CD4-positive, alpha-beta memory T cell (primary cell): ENCODE measurements around the gene MACROD2. TPM values are rescaled to one million over a fixed set of nuclear protein-coding genes. Genes with fewer than 3 reads are reported as not detected.
A peak's percentile ranks its signal among the peaks of the same experiment; 100 is the strongest.

ENCODE experiments used
- CTCF ChIA-PET: fragments of 350-600 bp; sonication (Branson Sonifier 250); formaldehyde crosslinking; loops from one replicate; lab custom pipeline; 2021; ENCODE audit warnings: inconsistent platforms; ENCODE audit not compliant: partially characterized antibody; lab: Charles Lee
- POLR2A ChIA-PET: fragments of 350-600 bp; sonication (Branson Sonifier 250); formaldehyde crosslinking; loops from one replicate; lab custom pipeline; 2021; ENCODE audit not compliant: partially characterized antibody; lab: Charles Lee
- DNase-seq, 5 donors: peaks; one replicate each; pipeline versions ENCODE4 v3.0.0 to v3.0.0-alpha.2; 2020 to 2022; ENCODE audit warnings: mixed read lengths in 1 of 5
- H3K27ac ChIP-seq: one replicate; pipeline ENCODE4 v1.7.0; 2013; ENCODE audit warnings: low read depth, low read length
- H3K27me3 ChIP-seq: 2 replicates; pipeline ENCODE4 v1.7.0; 2013; ENCODE audit warnings: mild to moderate bottlenecking, low read length, moderate library complexity; ENCODE audit not compliant: insufficient read depth
- H3K36me3 ChIP-seq: 2 replicates; pipeline ENCODE4 v1.7.0; 2013; ENCODE audit warnings: mild to moderate bottlenecking, low read length, moderate library complexity; ENCODE audit not compliant: insufficient read depth
- H3K4me1 ChIP-seq: 2 replicates; pipeline ENCODE4 v1.7.0; 2013; ENCODE audit warnings: mild to moderate bottlenecking, low read length, moderate library complexity; ENCODE audit not compliant: insufficient read depth
- H3K4me3 ChIP-seq, 2 donors: one replicate each; pipeline ENCODE4 v1.7.0; 2013; ENCODE audit warnings: low read length in 2 of 2, mild to moderate bottlenecking in 1 of 2
- H3K9me3 ChIP-seq, 2 donors: one replicate each; pipeline ENCODE4 v1.7.0; 2013; ENCODE audit warnings: low read length in 2 of 2, control low read depth in 1 of 2; ENCODE audit not compliant: control insufficient read depth in 1 of 2
- H3K27ac Mint-ChIP-seq, 7 donors: one replicate each; pipeline ENCODE4 v1.8.0; 2020 to 2021; ENCODE audit warnings: mixed read lengths in 7 of 7, mild to moderate bottlenecking in 6 of 7, inconsistent platforms in 3 of 7, moderate library complexity in 3 of 7
- H3K27me3 Mint-ChIP-seq, 2 donors: one replicate each; pipeline ENCODE4 v1.8.0; 2020 to 2021; ENCODE audit warnings: mixed read lengths in 2 of 2
- H3K36me3 Mint-ChIP-seq, 2 donors: one replicate each; pipeline ENCODE4 v1.8.0; 2020 to 2021; ENCODE audit warnings: mixed read lengths in 2 of 2, inconsistent platforms in 1 of 2, mild to moderate bottlenecking in 1 of 2
- H3K4me1 Mint-ChIP-seq, 4 donors: one replicate each; pipeline ENCODE4 v1.8.0; 2020 to 2021; ENCODE audit warnings: mixed read lengths in 4 of 4, mild to moderate bottlenecking in 1 of 4
- H3K4me3 Mint-ChIP-seq, 8 donors: one replicate each; pipeline ENCODE4 v1.8.0; 2020 to 2021; ENCODE audit warnings: mixed read lengths in 8 of 8, mild to moderate bottlenecking in 7 of 8, moderate library complexity in 6 of 8, inconsistent platforms in 3 of 8
- H3K9me3 Mint-ChIP-seq, 8 donors: one replicate each; pipeline ENCODE4 v1.8.0; 2020 to 2021; ENCODE audit warnings: mixed read lengths in 8 of 8, mild to moderate bottlenecking in 5 of 8, inconsistent platforms in 3 of 8, moderate library complexity in 1 of 8
- intact Hi-C: fragments of 100-400 bp; cut with micrococcal nuclease; formaldehyde crosslinking; loops from one replicate; pipeline ENCODE4 v1.15.1; 2023
- polyA plus RNA-seq, 2 donors: library from polyadenylated mRNA; unstranded; fragments of 300-500 nt; fragmentation: Illumina TruSeq; gene quantifications; one replicate each; pipeline ENCODE4 v1.2.3, GENCODE V29; 2021
- total RNA-seq, 2 experiments: library from RNA; stranded (reverse); gene quantifications; one replicate each; pipeline ENCODE4 v1.2.3, GENCODE V29; 2021

Gene MACROD2
- total and polyA plus RNA-seq, 4 experiments from 2014 or later: not detected

DNA sequence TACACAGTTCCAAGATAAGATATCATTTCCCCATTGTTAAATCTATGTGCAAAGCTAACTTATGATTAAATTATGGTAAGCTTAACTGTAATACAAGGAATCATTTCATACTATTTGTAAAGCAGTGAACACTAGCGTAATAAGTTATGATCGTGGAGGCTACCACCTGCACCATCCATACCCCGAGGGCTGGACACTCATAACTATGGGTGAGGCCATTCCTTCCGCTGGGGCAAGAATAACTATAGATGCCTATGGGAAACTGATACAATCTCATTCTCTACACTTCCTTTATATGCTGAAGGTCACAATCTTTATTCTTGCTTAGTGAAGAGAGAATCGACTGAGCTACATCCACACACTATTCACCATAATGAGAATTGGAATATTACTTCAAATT lies 1258.1 kb downstream of the MACROD2 start:
- intact Hi-C loops: no loop called here
- ChIA-PET POLR2A (no interaction called here), CTCF (no interaction called here)
- no peak overlapping the region for H3K4me3 ChIP-seq
- no peak overlapping the region for H3K27ac Mint-ChIP-seq
- H3K36me3 Mint-ChIP-seq: no peaks in the 10 kb centered on the region
- DNase-seq: no peak
- no peaks in the 10 kb centered on the region for H3K4me1 ChIP-seq
- peaks cover 0 to under 1% of the 10 kb centered on the region in 2 donors for H3K9me3 ChIP-seq
- peaks cover 2 to 14% (median 8%) of the 10 kb centered on the region in 8 donors for H3K9me3 Mint-ChIP-seq
- no peak overlapping the region for H3K27ac ChIP-seq
- no peaks in the 10 kb centered on the region for H3K27me3 Mint-ChIP-seq
- no peaks in the 10 kb centered on the region for H3K27me3 ChIP-seq
- no peaks in the 10 kb centered on the region for H3K36me3 ChIP-seq
- no peaks in the 10 kb centered on the region for H3K4me1 Mint-ChIP-seq
- H3K4me3 Mint-ChIP-seq: no peak overlapping the region

- ChIA-PET POLR2A (no interaction called here), CTCF (no interaction called here)
- Mint-ChIP-seq H3K27me3 (no peaks in the 10 kb centered on the region), H3K36me3 (no peaks in the 10 kb centered on the region), H3K9me3 (peaks cover 0 to 16% (median 5%) of the 10 kb centered on the region in 8 donors), H3K4me1 (no peaks in the 10 kb centered on the region), H3K27ac (no peak overlapping the region), H3K4me3 (no peak overlapping the region)
- H3K27ac ChIP-seq: no peak overlapping the region
- no peak for DNase-seq
- no peaks in the 10 kb centered on the region for H3K36me3 ChIP-seq
- no peak overlapping the region for H3K4me3 ChIP-seq
- H3K9me3 ChIP-seq: no peaks in the 10 kb centered on the region
- H3K4me1 ChIP-seq: no peaks in the 10 kb centered on the region
- intact Hi-C loops: no loop called here
- H3K27me3 ChIP-seq: no peaks in the 10 kb centered on the region
Measured at GRCh38 chr20:15256676-15257568, 1261.6 kb downstream of the MACROD2 start.

DNA sequence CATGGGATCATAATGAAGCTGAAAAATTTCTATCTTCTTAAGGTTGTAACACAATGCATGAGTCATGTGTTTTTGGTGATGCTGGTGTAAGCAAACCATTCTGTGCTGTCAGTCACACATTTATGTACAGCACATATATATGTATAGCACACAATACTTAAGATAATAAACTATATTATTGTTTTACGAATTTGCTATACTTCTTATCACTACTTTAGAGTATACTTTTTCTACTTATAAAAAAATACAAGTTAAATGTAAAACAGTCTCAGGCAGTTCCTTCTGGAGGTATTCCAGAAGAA lies 1262.2 kb downstream of the MACROD2 start:
- H3K4me1 ChIP-seq: no peaks in the 10 kb centered on the region
- no peak overlapping the region for H3K4me3 Mint-ChIP-seq
- H3K9me3 ChIP-seq: no peaks in the 10 kb centered on the region
- CTCF ChIA-PET: no interaction called here
- no peaks in the 10 kb centered on the region for H3K27me3 ChIP-seq
- no peaks in the 10 kb centered on the region for H3K27me3 Mint-ChIP-seq
- H3K36me3 ChIP-seq: no peaks in the 10 kb centered on the region
- DNase-seq: no peak
- no peak overlapping the region for H3K27ac ChIP-seq
- POLR2A ChIA-PET: no interaction called here
- no peaks in the 10 kb centered on the region for H3K36me3 Mint-ChIP-seq
- no peak overlapping the region for H3K27ac Mint-ChIP-seq
- no peak overlapping the region for H3K4me3 ChIP-seq
- H3K9me3 Mint-ChIP-seq: peaks cover 0 to 22% (median 4%) of the 10 kb centered on the region in 8 donors
- no peaks in the 10 kb centered on the region for H3K4me1 Mint-ChIP-seq
- intact Hi-C loops: no loop called here

GRCh38 chr20:15265581-15266309 lies 1270.4 kb downstream of the MACROD2 start:
- no peaks in the 10 kb centered on the region for H3K4me1 Mint-ChIP-seq
- Histone ChIP-seq H3K27ac (no peak overlapping the region), H3K9me3 (no peaks in the 10 kb centered on the region), H3K36me3 (no peaks in the 10 kb centered on the region), H3K27me3 (no peaks in the 10 kb centered on the region), H3K4me3 (no peak overlapping the region), H3K4me1 (no peaks in the 10 kb centered on the region)
- H3K27me3 Mint-ChIP-seq: no peaks in the 10 kb centered on the region
- H3K4me3 Mint-ChIP-seq: no peak overlapping the region
- ChIA-PET CTCF (no interaction called here), POLR2A (no interaction called here)
- intact Hi-C loops: no loop called here
- no peak for DNase-seq
- H3K9me3 Mint-ChIP-seq: peaks cover 2 to 33% (median 8%) of the 10 kb centered on the region in 8 donors
- H3K27ac Mint-ChIP-seq: no peak overlapping the region
- H3K36me3 Mint-ChIP-seq: no peaks in the 10 kb centered on the region

DNA sequence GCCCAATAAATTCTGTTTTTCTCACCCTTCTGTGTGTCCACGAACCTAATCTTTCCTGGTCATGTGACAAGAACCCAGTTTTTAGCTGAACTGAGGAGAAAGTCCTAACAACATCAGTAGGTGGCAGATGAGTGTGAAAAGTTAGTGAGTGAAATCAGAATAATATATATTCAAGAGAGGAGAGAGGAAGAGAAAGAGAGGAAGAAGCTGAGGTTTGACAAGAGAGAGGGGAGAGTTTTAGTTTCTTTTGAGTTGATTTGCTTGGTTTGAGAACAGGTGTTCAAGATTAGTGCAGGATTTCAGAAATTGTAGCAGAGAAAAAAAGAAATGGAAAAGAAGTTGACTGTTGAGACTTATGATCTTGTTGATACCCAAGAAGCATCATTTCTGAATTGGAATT lies 1272.6 kb downstream of the MACROD2 start:
- H3K4me1 ChIP-seq: no peaks in the 10 kb centered on the region

GRCh38 chr20:15278041-15278440 lies 1282.7 kb downstream of the MACROD2 start:
- Mint-ChIP-seq H3K27me3 (no peaks in the 10 kb centered on the region), H3K27ac (no peak overlapping the region), H3K4me3 (no peak overlapping the region), H3K9me3 (peaks cover 3 to 27% (median 10%) of the 10 kb centered on the region in 8 donors), H3K36me3 (no peaks in the 10 kb centered on the region), H3K4me1 (no peaks in the 10 kb centered on the region)
- Histone ChIP-seq H3K27me3 (no peaks in the 10 kb centered on the region), H3K4me1 (no peaks in the 10 kb centered on the region), H3K9me3 (no peaks in the 10 kb centered on the region), H3K36me3 (no peaks in the 10 kb centered on the region), H3K27ac (no peak overlapping the region), H3K4me3 (no peak overlapping the region)
- POLR2A ChIA-PET: no interaction called here
- CTCF ChIA-PET: no interaction called here
- no peak for DNase-seq
- intact Hi-C loops: no loop called here

More for the DNA sequence above, 1272.6 kb downstream of the MACROD2 start:
- no peaks in the 10 kb centered on the region for H3K27me3 ChIP-seq
- H3K27ac Mint-ChIP-seq: peak overlapping the region in 1 of 7 donors; percentile 48
- no peaks in the 10 kb centered on the region for H3K27me3 Mint-ChIP-seq
- no peaks in the 10 kb centered on the region for H3K36me3 ChIP-seq
- no peak overlapping the region for H3K4me3 ChIP-seq
- POLR2A ChIA-PET: no interaction called here
- CTCF ChIA-PET: no interaction called here
- no peaks in the 10 kb centered on the region for H3K36me3 Mint-ChIP-seq
- H3K27ac ChIP-seq: no peak overlapping the region
- H3K4me1 Mint-ChIP-seq: no peaks in the 10 kb centered on the region
- peaks cover 2 to 30% (median 10%) of the 10 kb centered on the region in 8 donors for H3K9me3 Mint-ChIP-seq
- H3K4me3 Mint-ChIP-seq: no peak overlapping the region
- intact Hi-C loops: no loop called here
- H3K9me3 ChIP-seq: no peaks in the 10 kb centered on the region
- DNase-seq: no peak

DNA sequence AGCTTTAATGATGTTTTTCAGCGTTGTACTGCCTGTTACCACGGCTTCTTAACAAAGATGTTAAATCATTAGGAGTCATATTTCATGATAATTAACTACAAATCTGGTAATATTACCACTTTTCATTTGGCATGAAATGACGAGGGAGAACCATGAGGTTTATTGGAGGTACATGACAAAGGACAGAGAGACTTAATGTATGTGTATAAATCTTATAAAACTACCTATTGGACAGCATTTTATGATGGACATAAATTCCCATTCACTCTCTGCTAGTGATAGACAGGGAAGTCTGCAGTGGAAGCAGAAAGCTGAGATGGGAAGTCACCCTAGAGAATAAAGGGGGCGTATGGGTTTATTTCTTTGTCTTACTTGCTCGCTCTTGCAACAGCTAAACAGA lies 1292.0 kb downstream of the MACROD2 start:
- H3K4me1 Mint-ChIP-seq: no peaks in the 10 kb centered on the region
- H3K36me3 Mint-ChIP-seq: no peaks in the 10 kb centered on the region
- ChIA-PET POLR2A (no interaction called here), CTCF (no interaction called here)
- no peak overlapping the region for H3K4me3 ChIP-seq
- no peaks in the 10 kb centered on the region for H3K36me3 ChIP-seq
- no peak overlapping the region for H3K4me3 Mint-ChIP-seq
- H3K9me3 Mint-ChIP-seq: peaks cover 1 to 12% (median 6%) of the 10 kb centered on the region in 8 donors
- no peaks in the 10 kb centered on the region for H3K27me3 ChIP-seq
- no peaks in the 10 kb centered on the region for H3K27me3 Mint-ChIP-seq
- intact Hi-C loops: no loop called here
- H3K27ac Mint-ChIP-seq: no peak overlapping the region
- no peaks in the 10 kb centered on the region for H3K9me3 ChIP-seq
- DNase-seq: no peak
- no peak overlapping the region for H3K27ac ChIP-seq
- no peaks in the 10 kb centered on the region for H3K4me1 ChIP-seq
